Erythroblast (primary cell): ENCODE measurements around the gene MAGEA3.

ENCODE experiments used
- GATA1 ChIP-seq: IDR thresholded peaks from 2 replicates; pipeline ENCODE4 v1.6.1; 2011; ENCODE audit warnings: low read depth, mild to moderate bottlenecking, control low read depth, low read length, moderate library complexity
- POLR2A ChIP-seq: IDR thresholded peaks from 2 replicates; pipeline ENCODE4 v1.6.1; 2011; ENCODE audit warnings: mild to moderate bottlenecking, low read length

DNA sequence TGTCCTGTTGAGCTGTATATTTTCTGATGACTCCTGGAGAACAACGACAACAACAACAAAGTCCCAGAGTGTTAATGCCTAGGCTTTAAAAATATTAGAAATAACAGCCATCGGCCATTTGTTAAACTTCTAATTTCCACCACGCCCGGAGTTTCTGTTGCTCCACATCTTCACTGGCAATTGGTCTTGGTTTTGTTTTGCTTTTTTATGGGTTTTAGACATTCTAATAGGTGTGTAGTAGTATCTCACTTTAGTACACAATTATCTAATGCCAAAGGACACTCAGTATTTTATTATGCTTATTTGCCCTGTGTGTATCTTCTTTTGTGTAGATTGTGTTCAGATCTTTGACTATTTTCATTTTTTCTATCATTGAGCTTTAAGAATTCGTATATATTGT lies 40.0 kb downstream of the MAGEA3 start:
- TF ChIP-seq POLR2A = no peak
- no peak for TF ChIP-seq GATA1
